HEK293T (cell line): ENCODE measurements around the gene LDHB.

Source experiments
- CTCF ChIA-PET: fragments of 350-600 bp; formaldehyde crosslinking; extraction: SDS; loops from one replicate; lab custom pipeline; 2021; ENCODE audit warnings: antibody characterized with exemption, inconsistent platforms; lab: Yijun Ruan, JAX
- POLR2A ChIA-PET: fragments of 350-600 bp; formaldehyde crosslinking; extraction: SDS; loops from one replicate; lab custom pipeline; 2020; ENCODE audit warnings: antibody characterized with exemption, inconsistent platforms; lab: Yijun Ruan, JAX
- DNase-seq: peaks from one replicate; pipeline ENCODE4 v3.0.0; 2012; ENCODE audit warnings: mixed read lengths; ENCODE audit errors: extremely low spot score
- ARNT ChIP-seq: fragments of 450-650 bp; IDR thresholded peaks from 2 replicates; pipeline ENCODE4 v1.6.1; 2017; ENCODE audit warnings: mild to moderate bottlenecking
- BHLHE40 ChIP-seq: fragments of 450-650 bp; IDR thresholded peaks from 2 replicates; pipeline ENCODE4 v1.6.1; 2016; ENCODE audit warnings: mild to moderate bottlenecking, moderate library complexity, borderline replicate concordance
- CTBP1 ChIP-seq: fragments of 450-650 bp; IDR thresholded peaks from 2 replicates; pipeline ENCODE4 v1.6.1; 2016; ENCODE audit warnings: borderline replicate concordance
- ELF4 ChIP-seq: fragments of 450-650 bp; IDR thresholded peaks from 2 replicates; pipeline ENCODE4 v1.6.1; 2017; ENCODE audit warnings: antibody characterized with exemption
- FOXA1 ChIP-seq: fragments of 450-650 bp; IDR thresholded peaks from 2 replicates; pipeline ENCODE4 v1.6.1; 2016; ENCODE audit warnings: mild to moderate bottlenecking
- FOXK2 ChIP-seq: fragments of 450-650 bp; IDR thresholded peaks from 2 replicates; pipeline ENCODE4 v1.6.1; 2016; ENCODE audit warnings: mild to moderate bottlenecking
- FOXM1 ChIP-seq: fragments of 450-650 bp; IDR thresholded peaks from 2 replicates; pipeline ENCODE4 v1.6.1; 2017; ENCODE audit warnings: mild to moderate bottlenecking, borderline replicate concordance
- HDGF ChIP-seq: fragments of 450-650 bp; IDR thresholded peaks from 2 replicates; pipeline ENCODE4 v1.6.1; 2017; ENCODE audit warnings: antibody characterized with exemption, borderline replicate concordance
- L3MBTL2 ChIP-seq: fragments of 450-650 bp; conservative IDR thresholded peaks from 2 replicates; pipeline ENCODE4 v1.6.1; 2016; ENCODE audit warnings: mild to moderate bottlenecking
- LEF1 ChIP-seq: fragments of 450-650 bp; IDR thresholded peaks from 2 replicates; pipeline ENCODE4 v1.6.1; 2017; ENCODE audit warnings: mild to moderate bottlenecking, borderline replicate concordance
- NFRKB ChIP-seq: fragments of 450-650 bp; IDR thresholded peaks from 2 replicates; pipeline ENCODE4 v1.6.1; 2016; ENCODE audit warnings: mild to moderate bottlenecking, moderate library complexity
- PKNOX1 ChIP-seq: fragments of 450-650 bp; IDR thresholded peaks from 2 replicates; pipeline ENCODE4 v1.6.1; 2016
- SP1 ChIP-seq: fragments of 450-650 bp; IDR thresholded peaks from 2 replicates; pipeline ENCODE4 v1.6.1; 2017
- SUZ12 ChIP-seq: fragments of 450-650 bp; IDR thresholded peaks from 2 replicates; pipeline ENCODE4 v1.6.1; 2016; ENCODE audit warnings: mild to moderate bottlenecking
- TARDBP ChIP-seq: fragments of 450-650 bp; IDR thresholded peaks from 2 replicates; pipeline ENCODE4 v1.6.1; 2016
- ZNF384 ChIP-seq: fragments of 450-650 bp; IDR thresholded peaks from 2 replicates; pipeline ENCODE4 v1.6.1; 2016

The LDHB gene

GRCh38 chr12:21657326-21658077 lies at the start of gene LDHB:
TSS of gene LDHB (minus strand) at chr12:21657842. CDS start at chr12:21654671, 3,171 bp downstream.
- DNase-seq = peak; percentile 89
- ChIA-PET CTCF (interaction anchor here (0.7 to 1.0 kb wide), 2 partner anchors 23 to 26 kb away, joined by 3 read pairs; no protein-coding TSS in a partner anchor), POLR2A (interaction anchor here (0.6 to 2.0 kb wide), 25 partner anchors 8 to 843 kb away, joined by 3 to 18 read pairs (median 4); partner anchors contain the start of genes GOLT1B, PYROXD1, RECQL and SPX)
- TF ChIP-seq ARNT = no peak
- no peak for TF ChIP-seq ZNF384
- no peak for TF ChIP-seq TARDBP
- no peak for TF ChIP-seq PKNOX1
- TF ChIP-seq FOXM1 = no peak
- no peak for TF ChIP-seq LEF1
- no peak for TF ChIP-seq HDGF
- 0 out of 2 replicates have a peak, but pooled peaks have one; percentile 38 for TF ChIP-seq NFRKB
- TF ChIP-seq ELF4 = peak; percentile 55; the same call in 1 of the 2 replicates
- peak; percentile 97 for TF ChIP-seq L3MBTL2

GRCh38 chr12:21704847-21705246 lies 47.2 kb upstream of the LDHB start:
- ChIA-PET POLR2A (no interaction called here), CTCF (interaction anchor here (1.0 kb wide), 1 partner anchor 188 kb away, joined by 3 read pairs; no protein-coding TSS in a partner anchor)
- TF ChIP-seq HDGF = no peak
- TF ChIP-seq ZNF384 = no peak
- no peak for TF ChIP-seq NFRKB
- no peak for TF ChIP-seq BHLHE40
- no peak for TF ChIP-seq PKNOX1
- DNase-seq = no peak

- ChIA-PET POLR2A (no interaction called here), CTCF (interaction anchor here (0.7 to 1.7 kb wide), 3 partner anchors 209 to 319 kb away, joined by 3 to 7 read pairs (median 5); no protein-coding TSS in a partner anchor)
- TF ChIP-seq BHLHE40 (no peak), SUZ12 (no peak), HDGF (no peak), LEF1 (no peak), SP1 (no peak), NFRKB (no peak), TARDBP (no peak), CTBP1 (no peak), PKNOX1 (no peak), ARNT (no peak), ZNF384 (no peak), L3MBTL2 (no peak), FOXK2 (no peak), FOXA1 (no peak)
- DNase-seq = no peak
These were observed 42.2 kb upstream of the LDHB start for GRCh38 chr12:21699851-21700250.

GRCh38 chr12:21697904-21698630 lies 40.4 kb upstream of the LDHB start:
- ChIA-PET CTCF (interaction anchor here (0.6 to 2.0 kb wide), 23 partner anchors 9 to 746 kb away, joined by 3 to 18 read pairs (median 4); no protein-coding TSS in a partner anchor), POLR2A (no interaction called here)
- TF ChIP-seq SP1 (no peak), PKNOX1 (no peak), CTBP1 (no peak), ZNF384 (peak; percentile 99), ARNT (no peak), SUZ12 (no peak), BHLHE40 (no peak), L3MBTL2 (no peak; the same call in 1 of the 2 replicates), FOXK2 (no peak)
- DNase-seq = no peak

- ChIA-PET POLR2A (no interaction called here), CTCF (interaction anchor here (0.7 to 2.0 kb wide), 3 partner anchors 264 to 322 kb away, joined by 3 to 7 read pairs (median 3); no protein-coding TSS in a partner anchor)
- TF ChIP-seq ARNT (no peak), FOXK2 (no peak), SUZ12 (no peak), PKNOX1 (no peak), LEF1 (no peak), ELF4 (no peak), ZNF384 (no peak), FOXA1 (no peak), HDGF (no peak), CTBP1 (no peak), FOXM1 (no peak), L3MBTL2 (no peak), NFRKB (no peak), TARDBP (no peak), BHLHE40 (no peak), SP1 (no peak)
- no peak for DNase-seq
These were observed 39.0 kb upstream of the LDHB start for GRCh38 chr12:21696625-21697024.
